Measurements from ENCODE around the gene ZNF813.
A peak's percentile ranks its signal among the peaks of the same experiment; 100 is the strongest.
"Not testable (repeated sequence)": the region's sequence is repeated elsewhere in the genome, so short reads cannot be mapped to it uniquely, and the experiment has no call there.

ZNF813 gene

GRCh38 chr19:53485046-53486004 is 17.8 kb downstream of the ZNF813 start:
- H3K36me3 ChIP-seq (ENCODE audit: control insufficient read depth in 2 of 2, insufficient read depth in 2 of 2, low read length in 2 of 2): peaks cover 3 to 12% of the 10 kb centered on the region in 2 donors

GRCh38 chr19:53492153-53492552 is 24.6 kb downstream of the ZNF813 start:
- no peak overlapping the region for H3K9ac ChIP-seq (ENCODE audit: low read length in 2 of 2)
- no peaks in the 10 kb centered on the region for H3K4me1 ChIP-seq (ENCODE audit: control insufficient read depth, insufficient read depth, low read length)
- H3K36me3 ChIP-seq (ENCODE audit: control insufficient read depth in 2 of 2, insufficient read depth in 2 of 2, low read length in 2 of 2): peaks cover 13 to 17% of the 10 kb centered on the region in 2 donors
- no peak overlapping the region for H3K27ac ChIP-seq (ENCODE audit: low read length)
- H3K4me3 ChIP-seq (ENCODE audit: low read length in 2 of 2): no peak overlapping the region
- H3K9me3 ChIP-seq (ENCODE audit: control insufficient read depth in 2 of 2, low read length in 2 of 2): peaks cover 2 to 11% of the 10 kb centered on the region in 2 donors
- no peaks in the 10 kb centered on the region for H3K27me3 ChIP-seq (ENCODE audit: control insufficient read depth in 1 of 2, insufficient read depth in 2 of 2, low read length in 2 of 2)

More at GRCh38 chr19:53485046-53486004, 17.8 kb downstream of the ZNF813 start:
- Histone ChIP-seq H3K4me3 (ENCODE audit: low read length in 2 of 2) (no peak overlapping the region), H3K4me1 (ENCODE audit: control insufficient read depth, insufficient read depth, low read length) (no peaks in the 10 kb centered on the region), H3K27me3 (ENCODE audit: control insufficient read depth in 1 of 2, insufficient read depth in 2 of 2, low read length in 2 of 2) (no peaks in the 10 kb centered on the region), H3K9ac (ENCODE audit: low read length in 2 of 2) (no peak overlapping the region), H3K9me3 (ENCODE audit: control insufficient read depth in 2 of 2, low read length in 2 of 2) (peaks cover 8 to 12% of the 10 kb centered on the region in 2 donors), H3K27ac (ENCODE audit: low read length) (no peak overlapping the region)

GRCh38 chr19:53497311-53498023 is 29.9 kb downstream of the ZNF813 start:
- H3K27ac ChIP-seq (ENCODE audit: low read length); H3K9me3 ChIP-seq (ENCODE audit: control insufficient read depth in 2 of 2, low read length in 2 of 2); H3K9ac ChIP-seq (ENCODE audit: low read length in 2 of 2): not testable (repeated sequence)

GRCh38 chr19:53498024-53498395 is 30.5 kb downstream of the ZNF813 start:
- not testable (repeated sequence) for H3K36me3 ChIP-seq (ENCODE audit: control insufficient read depth in 2 of 2, insufficient read depth in 2 of 2, low read length in 2 of 2); H3K4me3 ChIP-seq (ENCODE audit: low read length in 2 of 2); H3K27ac ChIP-seq (ENCODE audit: low read length); H3K9me3 ChIP-seq (ENCODE audit: control insufficient read depth in 2 of 2, low read length in 2 of 2); H3K27me3 ChIP-seq (ENCODE audit: control insufficient read depth in 1 of 2, insufficient read depth in 2 of 2, low read length in 2 of 2); H3K9ac ChIP-seq (ENCODE audit: low read length in 2 of 2); H3K4me1 ChIP-seq (ENCODE audit: control insufficient read depth, insufficient read depth, low read length)

More at GRCh38 chr19:53497311-53498023, 29.9 kb downstream of the ZNF813 start:
- not testable (repeated sequence) for H3K4me3 ChIP-seq (ENCODE audit: low read length in 2 of 2); H3K4me1 ChIP-seq (ENCODE audit: control insufficient read depth, insufficient read depth, low read length); H3K36me3 ChIP-seq (ENCODE audit: control insufficient read depth in 2 of 2, insufficient read depth in 2 of 2, low read length in 2 of 2); H3K27me3 ChIP-seq (ENCODE audit: control insufficient read depth in 1 of 2, insufficient read depth in 2 of 2, low read length in 2 of 2)

GRCh38 chr19:53503151-53503550 is 35.6 kb downstream of the ZNF813 start:
- peaks cover 0 to 14% of the 10 kb centered on the region in 2 donors for H3K27me3 ChIP-seq (ENCODE audit: control insufficient read depth in 1 of 2, insufficient read depth in 2 of 2, low read length in 2 of 2)
- not testable (repeated sequence) for H3K27ac ChIP-seq (ENCODE audit: low read length); H3K9ac ChIP-seq (ENCODE audit: low read length in 2 of 2)

GRCh38 chr19:53503671-53504364 is 36.3 kb downstream of the ZNF813 start:
- not testable (repeated sequence) for H3K36me3 ChIP-seq (ENCODE audit: control insufficient read depth in 2 of 2, insufficient read depth in 2 of 2, low read length in 2 of 2); H3K27ac ChIP-seq (ENCODE audit: low read length); H3K4me3 ChIP-seq (ENCODE audit: low read length in 2 of 2); H3K9ac ChIP-seq (ENCODE audit: low read length in 2 of 2); H3K4me1 ChIP-seq (ENCODE audit: control insufficient read depth, insufficient read depth, low read length); H3K9me3 ChIP-seq (ENCODE audit: control insufficient read depth in 2 of 2, low read length in 2 of 2)
- H3K27me3 ChIP-seq (ENCODE audit: control insufficient read depth in 1 of 2, insufficient read depth in 2 of 2, low read length in 2 of 2): peaks cover 3 to 15% of the 10 kb centered on the region in 2 donors

More at GRCh38 chr19:53503151-53503550, 35.6 kb downstream of the ZNF813 start:
- H3K9me3 ChIP-seq (ENCODE audit: control insufficient read depth in 2 of 2, low read length in 2 of 2); H3K36me3 ChIP-seq (ENCODE audit: control insufficient read depth in 2 of 2, insufficient read depth in 2 of 2, low read length in 2 of 2); H3K4me1 ChIP-seq (ENCODE audit: control insufficient read depth, insufficient read depth, low read length); H3K4me3 ChIP-seq (ENCODE audit: low read length in 2 of 2): not testable (repeated sequence)

GRCh38 chr19:53504365-53504703 is 36.8 kb downstream of the ZNF813 start:
- H3K9me3 ChIP-seq (ENCODE audit: control insufficient read depth in 2 of 2, low read length in 2 of 2); H3K4me1 ChIP-seq (ENCODE audit: control insufficient read depth, insufficient read depth, low read length); H3K36me3 ChIP-seq (ENCODE audit: control insufficient read depth in 2 of 2, insufficient read depth in 2 of 2, low read length in 2 of 2); H3K9ac ChIP-seq (ENCODE audit: low read length in 2 of 2); H3K27ac ChIP-seq (ENCODE audit: low read length): not testable (repeated sequence)
- Histone ChIP-seq H3K27me3 (ENCODE audit: control insufficient read depth in 1 of 2, insufficient read depth in 2 of 2, low read length in 2 of 2) (peaks cover 3 to 18% of the 10 kb centered on the region in 2 donors), H3K4me3 (ENCODE audit: low read length in 2 of 2) (peak overlapping the region; percentile 43 to 47)

GRCh38 chr19:53504885-53505284 is 37.4 kb downstream of the ZNF813 start:
- H3K9ac ChIP-seq (ENCODE audit: low read length in 2 of 2): no peak overlapping the region
- no peaks in the 10 kb centered on the region for H3K36me3 ChIP-seq (ENCODE audit: control insufficient read depth in 2 of 2, insufficient read depth in 2 of 2, low read length in 2 of 2)
- H3K27me3 ChIP-seq (ENCODE audit: control insufficient read depth in 1 of 2, insufficient read depth in 2 of 2, low read length in 2 of 2): peaks cover 3 to 19% of the 10 kb centered on the region in 2 donors
- no peaks in the 10 kb centered on the region for H3K9me3 ChIP-seq (ENCODE audit: control insufficient read depth in 2 of 2, low read length in 2 of 2)
- peak overlapping the region; percentile 43 to 47 for H3K4me3 ChIP-seq (ENCODE audit: low read length in 2 of 2)
- H3K27ac ChIP-seq (ENCODE audit: low read length): no peak overlapping the region
- H3K4me1 ChIP-seq (ENCODE audit: control insufficient read depth, insufficient read depth, low read length): peaks cover 3% of the 10 kb centered on the region

- Histone ChIP-seq H3K9ac (ENCODE audit: low read length in 2 of 2) (no peak overlapping the region), H3K4me1 (ENCODE audit: control insufficient read depth, insufficient read depth, low read length) (peaks cover 3% of the 10 kb centered on the region), H3K27ac (ENCODE audit: low read length) (no peak overlapping the region), H3K4me3 (ENCODE audit: low read length in 2 of 2) (no peak overlapping the region), H3K36me3 (ENCODE audit: control insufficient read depth in 2 of 2, insufficient read depth in 2 of 2, low read length in 2 of 2) (no peaks in the 10 kb centered on the region), H3K27me3 (ENCODE audit: control insufficient read depth in 1 of 2, insufficient read depth in 2 of 2, low read length in 2 of 2) (peaks cover 3 to 17% of the 10 kb centered on the region in 2 donors), H3K9me3 (ENCODE audit: control insufficient read depth in 2 of 2, low read length in 2 of 2) (no peaks in the 10 kb centered on the region)
Observed at GRCh38 chr19:53506728-53507127, 39.2 kb downstream of the ZNF813 start.

- Histone ChIP-seq H3K36me3 (ENCODE audit: control insufficient read depth in 2 of 2, insufficient read depth in 2 of 2, low read length in 2 of 2) (no peaks in the 10 kb centered on the region), H3K4me3 (ENCODE audit: low read length in 2 of 2) (no peak overlapping the region), H3K27me3 (ENCODE audit: control insufficient read depth in 1 of 2, insufficient read depth in 2 of 2, low read length in 2 of 2) (peaks cover 3 to 17% of the 10 kb centered on the region in 2 donors), H3K27ac (ENCODE audit: low read length) (no peak overlapping the region), H3K9me3 (ENCODE audit: control insufficient read depth in 2 of 2, low read length in 2 of 2) (no peaks in the 10 kb centered on the region), H3K4me1 (ENCODE audit: control insufficient read depth, insufficient read depth, low read length) (peaks cover 3% of the 10 kb centered on the region), H3K9ac (ENCODE audit: low read length in 2 of 2) (no peak overlapping the region)
Observed at GRCh38 chr19:53507523-53508442, 40.2 kb downstream of the ZNF813 start.
